CD4-positive, alpha-beta memory T cell (primary cell): ENCODE measurements around the gene LPP. TPM values are rescaled to one million over a fixed set of nuclear protein-coding genes. Genes with fewer than 3 reads are reported as not detected.

ENCODE experiments used
- CTCF ChIA-PET: fragments of 350-600 bp; sonication (Branson Sonifier 250); formaldehyde crosslinking; loops from one replicate; lab custom pipeline; 2021; ENCODE audit warnings: inconsistent platforms; ENCODE audit not compliant: partially characterized antibody; lab: Charles Lee
- POLR2A ChIA-PET: fragments of 350-600 bp; sonication (Branson Sonifier 250); formaldehyde crosslinking; loops from one replicate; lab custom pipeline; 2021; ENCODE audit not compliant: partially characterized antibody; lab: Charles Lee
- DNase-seq, 5 donors: peaks; one replicate each; pipeline versions ENCODE4 v3.0.0 to v3.0.0-alpha.2; 2020 to 2022; ENCODE audit warnings: mixed read lengths in 1 of 5
- H3K27ac ChIP-seq: one replicate; pipeline ENCODE4 v1.7.0; 2013; ENCODE audit warnings: low read depth, low read length
- H3K27me3 ChIP-seq: 2 replicates; pipeline ENCODE4 v1.7.0; 2013; ENCODE audit warnings: mild to moderate bottlenecking, low read length, moderate library complexity; ENCODE audit not compliant: insufficient read depth
- H3K36me3 ChIP-seq: 2 replicates; pipeline ENCODE4 v1.7.0; 2013; ENCODE audit warnings: mild to moderate bottlenecking, low read length, moderate library complexity; ENCODE audit not compliant: insufficient read depth
- H3K4me1 ChIP-seq: 2 replicates; pipeline ENCODE4 v1.7.0; 2013; ENCODE audit warnings: mild to moderate bottlenecking, low read length, moderate library complexity; ENCODE audit not compliant: insufficient read depth
- H3K4me3 ChIP-seq, 2 donors: one replicate each; pipeline ENCODE4 v1.7.0; 2013; ENCODE audit warnings: low read length in 2 of 2, mild to moderate bottlenecking in 1 of 2
- H3K9me3 ChIP-seq, 2 donors: one replicate each; pipeline ENCODE4 v1.7.0; 2013; ENCODE audit warnings: low read length in 2 of 2, control low read depth in 1 of 2; ENCODE audit not compliant: control insufficient read depth in 1 of 2
- H3K27ac Mint-ChIP-seq, 7 donors: one replicate each; pipeline ENCODE4 v1.8.0; 2020 to 2021; ENCODE audit warnings: mixed read lengths in 7 of 7, mild to moderate bottlenecking in 6 of 7, inconsistent platforms in 3 of 7, moderate library complexity in 3 of 7
- H3K27me3 Mint-ChIP-seq, 2 donors: one replicate each; pipeline ENCODE4 v1.8.0; 2020 to 2021; ENCODE audit warnings: mixed read lengths in 2 of 2
- H3K36me3 Mint-ChIP-seq, 2 donors: one replicate each; pipeline ENCODE4 v1.8.0; 2020 to 2021; ENCODE audit warnings: mixed read lengths in 2 of 2, inconsistent platforms in 1 of 2, mild to moderate bottlenecking in 1 of 2
- H3K4me1 Mint-ChIP-seq, 4 donors: one replicate each; pipeline ENCODE4 v1.8.0; 2020 to 2021; ENCODE audit warnings: mixed read lengths in 4 of 4, mild to moderate bottlenecking in 1 of 4
- H3K4me3 Mint-ChIP-seq, 8 donors: one replicate each; pipeline ENCODE4 v1.8.0; 2020 to 2021; ENCODE audit warnings: mixed read lengths in 8 of 8, mild to moderate bottlenecking in 7 of 8, moderate library complexity in 6 of 8, inconsistent platforms in 3 of 8
- H3K9me3 Mint-ChIP-seq, 8 donors: one replicate each; pipeline ENCODE4 v1.8.0; 2020 to 2021; ENCODE audit warnings: mixed read lengths in 8 of 8, mild to moderate bottlenecking in 5 of 8, inconsistent platforms in 3 of 8, moderate library complexity in 1 of 8
- intact Hi-C: fragments of 100-400 bp; cut with micrococcal nuclease; formaldehyde crosslinking; loops from one replicate; pipeline ENCODE4 v1.15.1; 2023
- polyA plus RNA-seq, 2 donors: library from polyadenylated mRNA; unstranded; fragments of 300-500 nt; fragmentation: Illumina TruSeq; gene quantifications; one replicate each; pipeline ENCODE4 v1.2.3, GENCODE V29; 2021
- total RNA-seq, 2 experiments: library from RNA; stranded (reverse); gene quantifications; one replicate each; pipeline ENCODE4 v1.2.3, GENCODE V29; 2021

Gene LPP
- total and polyA plus RNA-seq, 4 experiments from 2014 or later, result 10.4 to 27.2 (median 24.7) TPM

- H3K4me3 Mint-ChIP-seq, result no peak overlapping the region
- no peaks in the 10 kb centered on the region for H3K27me3 ChIP-seq
- no peak for DNase-seq
- ChIA-PET POLR2A (no interaction called here), CTCF (no interaction called here)
- no peaks in the 10 kb centered on the region for H3K27me3 Mint-ChIP-seq
- H3K27ac Mint-ChIP-seq, result no peak overlapping the region
- H3K27ac ChIP-seq, result no peak overlapping the region
- no peaks in the 10 kb centered on the region for H3K9me3 Mint-ChIP-seq
- no peak overlapping the region for H3K4me3 ChIP-seq
- H3K4me1 Mint-ChIP-seq, result peaks cover 2 to 11% (median 4%) of the 10 kb centered on the region in 4 donors
- intact Hi-C loops, result no loop called here
- no peaks in the 10 kb centered on the region for H3K9me3 ChIP-seq
- H3K36me3 ChIP-seq, result no peaks in the 10 kb centered on the region
- peaks cover 35 to 39% of the 10 kb centered on the region in 2 donors for H3K36me3 Mint-ChIP-seq
- no peaks in the 10 kb centered on the region for H3K4me1 ChIP-seq
Measured at GRCh38 chr3:188528396-188528795, 374.4 kb downstream of the LPP start.

GRCh38 chr3:188529228-188529627, 375.3 kb downstream of the LPP start:
- Mint-ChIP-seq H3K9me3 (no peaks in the 10 kb centered on the region), H3K4me1 (peaks cover 2 to 11% (median 4%) of the 10 kb centered on the region in 4 donors), H3K4me3 (no peak overlapping the region), H3K27ac (no peak overlapping the region), H3K27me3 (no peaks in the 10 kb centered on the region), H3K36me3 (peaks cover 29 to 32% of the 10 kb centered on the region in 2 donors)
- H3K36me3 ChIP-seq, result no peaks in the 10 kb centered on the region
- no peaks in the 10 kb centered on the region for H3K4me1 ChIP-seq
- no peak overlapping the region for H3K4me3 ChIP-seq
- H3K9me3 ChIP-seq, result no peaks in the 10 kb centered on the region
- ChIA-PET CTCF (interaction anchor here (0.6 kb wide), 1 partner anchor 620 kb away, joined by 3 read pairs; no protein-coding TSS in a partner anchor), POLR2A (no interaction called here)
- H3K27ac ChIP-seq, result no peak overlapping the region
- intact Hi-C loops, result no loop called here
- DNase-seq, result no peak
- H3K27me3 ChIP-seq, result no peaks in the 10 kb centered on the region

GRCh38 chr3:188530226-188530625, 376.3 kb downstream of the LPP start:
- ChIA-PET POLR2A (no interaction called here), CTCF (interaction anchor here (1.0 kb wide), 1 partner anchor 790 kb away, joined by 5 read pairs; no protein-coding TSS in a partner anchor)
- no peaks in the 10 kb centered on the region for H3K4me1 ChIP-seq
- Mint-ChIP-seq H3K36me3 (peaks cover 20 to 23% of the 10 kb centered on the region in 2 donors), H3K27me3 (no peaks in the 10 kb centered on the region), H3K27ac (no peak overlapping the region), H3K4me1 (peaks cover 2 to 11% (median 4%) of the 10 kb centered on the region in 4 donors), H3K9me3 (no peaks in the 10 kb centered on the region), H3K4me3 (no peak overlapping the region)
- H3K36me3 ChIP-seq, result no peaks in the 10 kb centered on the region
- H3K27ac ChIP-seq, result no peak overlapping the region
- intact Hi-C loops, result no loop called here
- H3K27me3 ChIP-seq, result no peaks in the 10 kb centered on the region
- no peak for DNase-seq
- no peak overlapping the region for H3K4me3 ChIP-seq
- H3K9me3 ChIP-seq, result no peaks in the 10 kb centered on the region

- H3K4me3 ChIP-seq, result no peak overlapping the region
- H3K27me3 Mint-ChIP-seq, result no peaks in the 10 kb centered on the region
- intact Hi-C loops, result no loop called here
- no peak overlapping the region for H3K27ac Mint-ChIP-seq
- H3K4me1 ChIP-seq, result no peaks in the 10 kb centered on the region
- H3K9me3 Mint-ChIP-seq, result no peaks in the 10 kb centered on the region
- DNase-seq, result no peak
- no peaks in the 10 kb centered on the region for H3K9me3 ChIP-seq
- H3K27ac ChIP-seq, result no peak overlapping the region
- H3K4me1 Mint-ChIP-seq, result peaks cover 2 to 11% (median 4%) of the 10 kb centered on the region in 4 donors
- H3K36me3 Mint-ChIP-seq, result peaks cover 10 to 13% of the 10 kb centered on the region in 2 donors
- H3K27me3 ChIP-seq, result no peaks in the 10 kb centered on the region
- ChIA-PET CTCF (interaction anchor here (1.0 kb wide), 1 partner anchor 791 kb away, joined by 5 read pairs; no protein-coding TSS in a partner anchor), POLR2A (interaction anchor here (1.1 kb wide), 1 partner anchor 100 kb away, joined by 3 read pairs; no protein-coding TSS in a partner anchor)
- H3K36me3 ChIP-seq, result no peaks in the 10 kb centered on the region
- H3K4me3 Mint-ChIP-seq, result no peak overlapping the region
Measured at GRCh38 chr3:188531210-188531609, 377.3 kb downstream of the LPP start.

GRCh38 chr3:188533172-188533571, 379.2 kb downstream of the LPP start:
- CTCF ChIA-PET, result interaction anchor here (1.1 kb wide), 1 partner anchor 792 kb away, joined by 5 read pairs; no protein-coding TSS in a partner anchor
- Mint-ChIP-seq H3K4me1 (peaks cover 2 to 11% (median 4%) of the 10 kb centered on the region in 4 donors), H3K36me3 (peaks cover 6 to 16% of the 10 kb centered on the region in 2 donors), H3K4me3 (no peak overlapping the region), H3K27ac (no peak overlapping the region), H3K9me3 (no peaks in the 10 kb centered on the region), H3K27me3 (no peaks in the 10 kb centered on the region)
- intact Hi-C loops, result no loop called here
- Histone ChIP-seq H3K4me1 (no peaks in the 10 kb centered on the region), H3K4me3 (no peak overlapping the region), H3K27me3 (no peaks in the 10 kb centered on the region), H3K36me3 (no peaks in the 10 kb centered on the region), H3K27ac (no peak overlapping the region), H3K9me3 (no peaks in the 10 kb centered on the region)
- POLR2A ChIA-PET, result no interaction called here
- DNase-seq, result no peak

GRCh38 chr3:188533612-188534357, 379.8 kb downstream of the LPP start:
- POLR2A ChIA-PET, result no interaction called here
- CTCF ChIA-PET, result interaction anchor here (0.5 to 1.1 kb wide), 2 partner anchors 9 to 793 kb away, joined by 4 to 5 read pairs; no protein-coding TSS in a partner anchor
- H3K4me3 Mint-ChIP-seq, result no peak overlapping the region

GRCh38 chr3:188534633-188535032, 380.7 kb downstream of the LPP start:
- CTCF ChIA-PET, result no interaction called here
- H3K36me3 Mint-ChIP-seq, result peaks cover 8 to 20% of the 10 kb centered on the region in 2 donors

More at GRCh38 chr3:188533612-188534357, 379.8 kb downstream of the LPP start:
- Mint-ChIP-seq H3K27ac (no peak overlapping the region), H3K27me3 (no peaks in the 10 kb centered on the region), H3K4me1 (peaks cover 2 to 11% (median 4%) of the 10 kb centered on the region in 4 donors), H3K36me3 (peaks cover 8 to 16% of the 10 kb centered on the region in 2 donors), H3K9me3 (no peaks in the 10 kb centered on the region)
- H3K27ac ChIP-seq, result no peak overlapping the region
- H3K9me3 ChIP-seq, result no peaks in the 10 kb centered on the region
- no peaks in the 10 kb centered on the region for H3K4me1 ChIP-seq
- DNase-seq, result no peak
- H3K27me3 ChIP-seq, result no peaks in the 10 kb centered on the region
- H3K4me3 ChIP-seq, result no peak overlapping the region
- intact Hi-C loops, result no loop called here
- no peaks in the 10 kb centered on the region for H3K36me3 ChIP-seq

More at GRCh38 chr3:188534633-188535032, 380.7 kb downstream of the LPP start:
- POLR2A ChIA-PET, result no interaction called here
- no peaks in the 10 kb centered on the region for H3K4me1 ChIP-seq
- no peaks in the 10 kb centered on the region for H3K36me3 ChIP-seq
- DNase-seq, result no peak
- H3K9me3 Mint-ChIP-seq, result no peaks in the 10 kb centered on the region
- H3K4me1 Mint-ChIP-seq, result peaks cover 4 to 10% (median 5%) of the 10 kb centered on the region in 4 donors
- intact Hi-C loops, result no loop called here
- no peaks in the 10 kb centered on the region for H3K27me3 ChIP-seq
- H3K4me3 Mint-ChIP-seq, result no peak overlapping the region
- no peak overlapping the region for H3K27ac Mint-ChIP-seq
- H3K27me3 Mint-ChIP-seq, result no peaks in the 10 kb centered on the region
- no peaks in the 10 kb centered on the region for H3K9me3 ChIP-seq
- H3K4me3 ChIP-seq, result no peak overlapping the region
- H3K27ac ChIP-seq, result no peak overlapping the region
